Liver (tissue), 3 donors: ENCODE data around the gene FGD5.

Experiments used
- CTCF ChIP-seq: fragments of 150-350 bp; IDR thresholded peaks from 2 replicates; pipeline ENCODE4 v1.5.1; 2017; ENCODE audit warnings: improper control_type of control experiment, low read depth, low read length; ENCODE audit not compliant: missing input control
- FOXA1 ChIP-seq: IDR thresholded peaks from 2 replicates; pipeline ENCODE4 v1.6.1; 2016; ENCODE audit warnings: antibody characterized with exemption
- GABPA ChIP-seq, 2 donors: IDR thresholded peaks in 1 of 2; conservative IDR thresholded peaks in 1 of 2; 2 replicates each; pipeline ENCODE4 v1.6.1; 2016; ENCODE audit warnings: antibody characterized with exemption in 2 of 2, mild to moderate bottlenecking in 1 of 2, moderate library complexity in 1 of 2
- RAD21 ChIP-seq, 2 donors: IDR thresholded peaks; 2 replicates each; pipeline ENCODE4 v1.6.1; 2016; ENCODE audit warnings: antibody characterized with exemption in 2 of 2, mild to moderate bottlenecking in 2 of 2
- SP1 ChIP-seq: IDR thresholded peaks from 2 replicates; pipeline ENCODE4 v1.6.1; 2018; ENCODE audit warnings: antibody characterized with exemption, mild to moderate bottlenecking
- TAF1 ChIP-seq: conservative IDR thresholded peaks from 2 replicates; pipeline ENCODE4 v1.6.1; 2016; ENCODE audit warnings: antibody characterized with exemption, mild to moderate bottlenecking
- YY1 ChIP-seq: IDR thresholded peaks from 2 replicates; pipeline ENCODE4 v1.6.1; 2016; ENCODE audit warnings: antibody characterized with exemption, mild to moderate bottlenecking
- TF ChIP-seq, protein P1 (sequence below): IDR thresholded peaks from 2 replicates; pipeline ENCODE4 v1.6.1; 2016; ENCODE audit warnings: antibody characterized with exemption
- TF ChIP-seq, protein P2 (sequence below): IDR thresholded peaks from 2 replicates; pipeline ENCODE4 v1.6.1; 2016; ENCODE audit warnings: antibody characterized with exemption
- TF ChIP-seq, protein P3 (sequence below): IDR thresholded peaks from 2 replicates; pipeline ENCODE4 v1.6.1; 2016; ENCODE audit warnings: antibody characterized with exemption
- donor health status: healthy.
- donor health status: healthy.

GRCh38 chr3:14927308-14927707 lies 108.5 kb downstream of the FGD5 start:
- TF ChIP-seq, protein P1, sequence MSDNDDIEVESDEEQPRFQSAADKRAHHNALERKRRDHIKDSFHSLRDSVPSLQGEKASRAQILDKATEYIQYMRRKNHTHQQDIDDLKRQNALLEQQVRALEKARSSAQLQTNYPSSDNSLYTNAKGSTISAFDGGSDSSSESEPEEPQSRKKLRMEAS, result no peak
- TF ChIP-seq FOXA1, result no peak
- TF ChIP-seq SP1, result no peak
- TF ChIP-seq CTCF, result no peak
- TF ChIP-seq GABPA (IDR thresholded peaks at IDR 0.05 in 1 of 2, conservative IDR thresholded peaks at IDR 0.05 in 1 of 2), result no peak
- no peak for TF ChIP-seq YY1
- no peak for TF ChIP-seq RAD21 (IDR thresholded peaks at IDR 0.05)
- TF ChIP-seq, protein P2, sequence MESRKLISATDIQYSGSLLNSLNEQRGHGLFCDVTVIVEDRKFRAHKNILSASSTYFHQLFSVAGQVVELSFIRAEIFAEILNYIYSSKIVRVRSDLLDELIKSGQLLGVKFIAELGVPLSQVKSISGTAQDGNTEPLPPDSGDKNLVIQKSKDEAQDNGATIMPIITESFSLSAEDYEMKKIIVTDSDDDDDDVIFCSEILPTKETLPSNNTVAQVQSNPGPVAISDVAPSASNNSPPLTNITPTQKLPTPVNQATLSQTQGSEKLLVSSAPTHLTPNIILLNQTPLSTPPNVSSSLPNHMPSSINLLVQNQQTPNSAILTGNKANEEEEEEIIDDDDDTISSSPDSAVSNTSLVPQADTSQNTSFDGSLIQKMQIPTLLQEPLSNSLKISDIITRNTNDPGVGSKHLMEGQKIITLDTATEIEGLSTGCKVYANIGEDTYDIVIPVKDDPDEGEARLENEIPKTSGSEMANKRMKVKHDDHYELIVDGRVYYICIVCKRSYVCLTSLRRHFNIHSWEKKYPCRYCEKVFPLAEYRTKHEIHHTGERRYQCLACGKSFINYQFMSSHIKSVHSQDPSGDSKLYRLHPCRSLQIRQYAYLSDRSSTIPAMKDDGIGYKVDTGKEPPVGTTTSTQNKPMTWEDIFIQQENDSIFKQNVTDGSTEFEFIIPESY, result no peak
- TF ChIP-seq, protein P3, sequence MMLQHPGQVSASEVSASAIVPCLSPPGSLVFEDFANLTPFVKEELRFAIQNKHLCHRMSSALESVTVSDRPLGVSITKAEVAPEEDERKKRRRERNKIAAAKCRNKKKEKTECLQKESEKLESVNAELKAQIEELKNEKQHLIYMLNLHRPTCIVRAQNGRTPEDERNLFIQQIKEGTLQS, result no peak
- TF ChIP-seq TAF1, result no peak
